HepG2 (cell line): ENCODE measurements around the gene ZNF446. TPM values are rescaled to one million over a fixed set of nuclear protein-coding genes. Genes with fewer than 3 reads are reported as not detected.

ENCODE experiments used
- HNRNPUL1 ChIP-seq: fragments of 200-400 bp; formaldehyde crosslinking; IDR thresholded peaks from 2 replicates; pipeline ENCODE4 v1.6.1; 2017; ENCODE audit warnings: low read depth, mild to moderate bottlenecking, low read length, moderate library complexity
- MATR3 ChIP-seq: sonication (generic); formaldehyde crosslinking; IDR thresholded peaks from 2 replicates; pipeline ENCODE4 v1.4.0; 2020; ENCODE audit warnings: missing genetic modification reagents
- MEIS2 ChIP-seq: sonication (generic); formaldehyde crosslinking; IDR thresholded peaks from 2 replicates; pipeline ENCODE4 v1.9.0; 2021; ENCODE audit warnings: mild to moderate bottlenecking, missing genetic modification reagents
- MZF1 ChIP-seq: sonication (generic); formaldehyde crosslinking; IDR thresholded peaks from 2 replicates; pipeline ENCODE4 v1.8.1; 2023; ENCODE audit warnings: mild to moderate bottlenecking, missing genetic modification reagents, borderline replicate concordance
- NPAS2 ChIP-seq: sonication (generic); formaldehyde crosslinking; IDR thresholded peaks from 2 replicates; pipeline ENCODE4 v1.8.0; 2022; ENCODE audit warnings: mild to moderate bottlenecking, missing genetic modification reagents, borderline replicate concordance
- PAF1 ChIP-seq: IDR thresholded peaks from 2 replicates; pipeline ENCODE4 v1.6.1; 2016; ENCODE audit warnings: missing genetic modification reagents, missing compliant biosample characterization
- PAXIP1 ChIP-seq: sonication (generic); formaldehyde crosslinking; conservative IDR thresholded peaks from 2 replicates; pipeline ENCODE4 v1.4.0; 2020; ENCODE audit warnings: mild to moderate bottlenecking, missing genetic modification reagents, moderate library complexity
- PHF21A ChIP-seq: sonication (generic); formaldehyde crosslinking; IDR thresholded peaks from 2 replicates; pipeline ENCODE4 v1.5.0; 2020; ENCODE audit warnings: mild to moderate bottlenecking, missing genetic modification reagents
- RFX1 ChIP-seq: fragments of 450-650 bp; IDR thresholded peaks from 2 replicates; pipeline ENCODE4 v1.6.1; 2017
- RXRB ChIP-seq: IDR thresholded peaks from 2 replicates; pipeline ENCODE4 v1.6.1; 2016; ENCODE audit warnings: borderline replicate concordance, missing genetic modification reagents, missing compliant biosample characterization
- SP5 ChIP-seq: IDR thresholded peaks from 2 replicates; pipeline ENCODE4 v1.6.1; 2016; ENCODE audit warnings: low read depth, borderline replicate concordance
- TCF7 ChIP-seq: sonication (generic); IDR thresholded peaks from 2 replicates; pipeline ENCODE4 v1.6.1; 2016; ENCODE audit warnings: antibody characterized with exemption, low read depth
- ZNF142 ChIP-seq: sonication (generic); formaldehyde crosslinking; IDR thresholded peaks from 2 replicates; pipeline ENCODE4 v1.4.0; 2020; ENCODE audit warnings: missing genetic modification reagents
- ZNF343 ChIP-seq: sonication (generic); formaldehyde crosslinking; IDR thresholded peaks from 2 replicates; pipeline ENCODE4 v1.4.0; 2020; ENCODE audit warnings: mild to moderate bottlenecking, missing genetic modification reagents
- ZNF496 ChIP-seq: sonication (generic); formaldehyde crosslinking; IDR thresholded peaks from 2 replicates; pipeline ENCODE4 v1.8.1; 2023; ENCODE audit warnings: mild to moderate bottlenecking, moderate library complexity, missing genetic modification reagents; ENCODE audit not compliant: insufficient replicate concordance
- ZNF891 ChIP-seq: sonication (generic); formaldehyde crosslinking; IDR thresholded peaks from 2 replicates; pipeline ENCODE4 v1.5.0; 2020; ENCODE audit warnings: mild to moderate bottlenecking, missing genetic modification reagents
- ZSCAN25 ChIP-seq: sonication (generic); formaldehyde crosslinking; IDR thresholded peaks from 2 replicates; pipeline ENCODE4 v1.8.0; 2022; ENCODE audit warnings: mild to moderate bottlenecking, missing genetic modification reagents
- polyA plus RNA-seq, 8 experiments: library from polyadenylated mRNA; depleted of rRNA in 3 of 8; stranded (reverse) in 7 of 8; unstranded in 1 of 8; fragments of >200 nt; fragmentation: Illumina TruSeq in 4 of 8; extraction: Trizol in 4 of 8; gene quantifications; 2 replicates each; pipeline versions ENCODE4 v1.2.1 to v1.2.3, GENCODE V29; 2011 to 2016; ENCODE audit warnings: low read depth in 4 of 8, missing spikeins in 1 of 8, mixed read lengths in 1 of 8; ENCODE audit not compliant: insufficient read depth in 1 of 8
- total RNA-seq, 5 experiments: library from RNA; depleted of rRNA; stranded (reverse); fragments of >200 nt; fragmentation: Illumina TruSeq; extraction: Trizol; gene quantifications; 2 replicates each; pipeline ENCODE4 v1.2.3, GENCODE V29; 2016; ENCODE audit warnings: low read depth in 1 of 5
- TF ChIP-seq, protein P1 (sequence below): sonication (generic); formaldehyde crosslinking; IDR thresholded peaks from 2 replicates; pipeline ENCODE4 v1.4.0; 2020; ENCODE audit warnings: missing genetic modification reagents, borderline replicate concordance

The ZNF446 gene
- total and polyA plus RNA-seq, 2 of the 13 experiments (the other 11 are each of a cell fraction or from before 2014, with no cell fraction given) = 3.0 to 3.6 TPM

- no peak for TF ChIP-seq HNRNPUL1
- TF ChIP-seq MATR3 (CRISPR knock-in tag) = no peak
- no peak for TF ChIP-seq ZNF891 (CRISPR knock-in tag)
- 0 out of 2 replicates have a peak, but pooled peaks have one; percentile 32 for TF ChIP-seq ZNF343 (CRISPR knock-in tag)
- no peak for TF ChIP-seq MZF1
- TF ChIP-seq, protein P1, sequence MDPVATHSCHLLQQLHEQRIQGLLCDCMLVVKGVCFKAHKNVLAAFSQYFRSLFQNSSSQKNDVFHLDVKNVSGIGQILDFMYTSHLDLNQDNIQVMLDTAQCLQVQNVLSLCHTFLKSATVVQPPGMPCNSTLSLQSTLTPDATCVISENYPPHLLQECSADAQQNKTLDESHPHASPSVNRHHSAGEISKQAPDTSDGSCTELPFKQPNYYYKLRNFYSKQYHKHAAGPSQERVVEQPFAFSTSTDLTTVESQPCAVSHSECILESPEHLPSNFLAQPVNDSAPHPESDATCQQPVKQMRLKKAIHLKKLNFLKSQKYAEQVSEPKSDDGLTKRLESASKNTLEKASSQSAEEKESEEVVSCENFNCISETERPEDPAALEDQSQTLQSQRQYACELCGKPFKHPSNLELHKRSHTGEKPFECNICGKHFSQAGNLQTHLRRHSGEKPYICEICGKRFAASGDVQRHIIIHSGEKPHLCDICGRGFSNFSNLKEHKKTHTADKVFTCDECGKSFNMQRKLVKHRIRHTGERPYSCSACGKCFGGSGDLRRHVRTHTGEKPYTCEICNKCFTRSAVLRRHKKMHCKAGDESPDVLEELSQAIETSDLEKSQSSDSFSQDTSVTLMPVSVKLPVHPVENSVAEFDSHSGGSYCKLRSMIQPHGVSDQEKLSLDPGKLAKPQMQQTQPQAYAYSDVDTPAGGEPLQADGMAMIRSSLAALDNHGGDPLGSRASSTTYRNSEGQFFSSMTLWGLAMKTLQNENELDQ (CRISPR knock-in tag) = no peak
- peak; percentile 57; the same call in 1 of the 2 replicates for TF ChIP-seq SP5
- no peak for TF ChIP-seq ZSCAN25 (CRISPR knock-in tag)
- TF ChIP-seq PHF21A (CRISPR knock-in tag) = peak; percentile 23; the same call in 1 of the 2 replicates
- TF ChIP-seq PAF1 (CRISPR knock-in tag) = no peak
- no peak for TF ChIP-seq RXRB
- TF ChIP-seq MEIS2 = peak; percentile 23; the same call in 1 of the 2 replicates
- no peak; the same call in 1 of the 2 replicates for TF ChIP-seq PAXIP1 (CRISPR knock-in tag)
- no peak for TF ChIP-seq ZNF142 (CRISPR knock-in tag)
- no peak for TF ChIP-seq ZNF496 (CRISPR knock-in tag)
- peak; percentile 92 for TF ChIP-seq RFX1
- TF ChIP-seq NPAS2 (CRISPR knock-in tag) = no peak
- TF ChIP-seq TCF7 = no peak
These were observed 9.2 kb upstream of the ZNF446 start, which contains the start of gene ZNF324 (continued) for GRCh38 chr19:58466760-58467589.
